T-helper 2 cell treated with Interferon-gamma antibody and Interleukin-4, amounts not matched to agents 5 μg/mL and 100 μg/mL, for 36 hours (primary cell): Measurements from ENCODE around the gene EPHA8.

ENCODE experiments used
- DNase-seq: peaks from one replicate; pipeline ENCODE4 v3.0.0; 2021; ENCODE audit warnings: low spot score
- H3K27ac Mint-ChIP-seq: one replicate; pipeline ENCODE4 v1.8.0; 2021; ENCODE audit warnings: mild to moderate bottlenecking, mixed read lengths
- H3K27me3 Mint-ChIP-seq: one replicate; pipeline ENCODE4 v1.8.0; 2021; ENCODE audit warnings: low read depth, mixed read lengths
- H3K36me3 Mint-ChIP-seq: one replicate; pipeline ENCODE4 v1.8.0; 2021; ENCODE audit warnings: low read depth, mixed read lengths
- H3K4me1 Mint-ChIP-seq: one replicate; pipeline ENCODE4 v1.8.0; 2021; ENCODE audit warnings: low read depth, mixed read lengths
- H3K4me3 Mint-ChIP-seq: one replicate; pipeline ENCODE4 v1.8.0; 2022; ENCODE audit warnings: mild to moderate bottlenecking, moderate library complexity, mixed read lengths
- H3K9me3 Mint-ChIP-seq: one replicate; pipeline ENCODE4 v1.8.0; 2021; ENCODE audit warnings: mixed read lengths

EPHA8 gene

DNA sequence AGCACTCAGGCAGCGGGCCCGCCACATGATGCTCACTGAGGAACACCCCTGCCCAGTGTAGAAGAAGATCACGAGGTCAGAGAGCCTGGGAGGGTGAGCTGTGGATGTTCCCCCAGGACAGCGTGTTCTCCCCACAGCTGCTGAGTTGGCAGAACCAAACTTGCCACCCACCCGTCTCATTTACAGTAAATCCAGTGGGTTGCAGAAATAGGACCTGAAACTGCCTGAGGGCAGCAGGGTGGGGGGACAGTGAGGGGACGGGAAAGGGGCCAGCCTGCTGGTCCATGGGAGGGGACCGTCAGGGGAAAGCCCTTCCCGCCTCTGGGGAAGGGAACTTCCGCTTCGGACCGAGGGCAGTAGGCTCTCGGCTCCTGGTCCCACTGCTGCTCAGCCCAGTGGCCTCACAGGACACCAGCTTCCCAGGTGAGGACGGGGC is 89.6 kb downstream of the EPHA8 start, which contains the start of gene C1QB:
Gene C1QB (plus strand): TSS at position 356 of the 436 bp plus-strand sequence. CDS start 6,227 bp downstream, outside the sequence.
- Mint-ChIP-seq H3K4me3 (no peak within 1 kb of the TSS), H3K4me1 (no peaks in the 10 kb centered on the region), H3K36me3 (no peaks in the 10 kb centered on the region), H3K27me3 (no peaks in the 10 kb centered on the region), H3K27ac (no peak within 1 kb of the TSS), H3K9me3 (no peaks in the 10 kb centered on the region)
- no peak for DNase-seq
